Chondrocyte (in vitro differentiated cells): ENCODE measurements around the gene AGPAT2. TPM values are rescaled to one million over a fixed set of nuclear protein-coding genes. Genes with fewer than 3 reads are reported as not detected.

ENCODE experiments used
- DNase-seq: peaks from one replicate; pipeline ENCODE4 v3.0.0; 2021; ENCODE audit warnings: mixed read lengths, low spot score
- H3K27ac Mint-ChIP-seq: one replicate; pipeline ENCODE4 v1.8.0; 2021; ENCODE audit warnings: mild to moderate bottlenecking, moderate library complexity, mixed read lengths; ENCODE audit not compliant: unreplicated experiment
- H3K27me3 Mint-ChIP-seq: 2 replicates; pipeline ENCODE4 v1.8.0; 2021; ENCODE audit warnings: low read depth, mixed read lengths
- H3K36me3 Mint-ChIP-seq: 2 replicates; pipeline ENCODE4 v1.8.0; 2021; ENCODE audit warnings: low read depth, mixed read lengths
- H3K4me1 Mint-ChIP-seq: 2 replicates; pipeline ENCODE4 v1.8.0; 2021; ENCODE audit warnings: low read depth, mild to moderate bottlenecking, mixed read lengths
- H3K4me3 Mint-ChIP-seq: one replicate; pipeline ENCODE4 v1.8.0; 2021; ENCODE audit warnings: mild to moderate bottlenecking, moderate library complexity, mixed read lengths; ENCODE audit not compliant: unreplicated experiment
- H3K9me3 Mint-ChIP-seq: 2 replicates; pipeline ENCODE4 v1.8.0; 2021; ENCODE audit warnings: low read depth, mixed read lengths
- CTCF ChIP-seq: fragments of 200-600 bp; sonication (generic); IDR thresholded peaks from 2 replicates; pipeline ENCODE4 v1.5.0; 2021; ENCODE audit warnings: antibody characterized with exemption, mild to moderate bottlenecking, moderate library complexity
- total RNA-seq: library from RNA; stranded (reverse); gene quantifications from 3 replicates; pipeline ENCODE4 v1.2.1, GENCODE V29; 2021

Gene AGPAT2
- total RNA-seq, 1 donor from 2014 or later, result 39.8 TPM

- Mint-ChIP-seq H3K36me3 (no peaks in the 10 kb centered on the region), H3K27me3 (peaks cover 10% of the 10 kb centered on the region)
Observed at GRCh38 chr9:136697821-136698526, 10.7 kb upstream of the AGPAT2 start.

DNA sequence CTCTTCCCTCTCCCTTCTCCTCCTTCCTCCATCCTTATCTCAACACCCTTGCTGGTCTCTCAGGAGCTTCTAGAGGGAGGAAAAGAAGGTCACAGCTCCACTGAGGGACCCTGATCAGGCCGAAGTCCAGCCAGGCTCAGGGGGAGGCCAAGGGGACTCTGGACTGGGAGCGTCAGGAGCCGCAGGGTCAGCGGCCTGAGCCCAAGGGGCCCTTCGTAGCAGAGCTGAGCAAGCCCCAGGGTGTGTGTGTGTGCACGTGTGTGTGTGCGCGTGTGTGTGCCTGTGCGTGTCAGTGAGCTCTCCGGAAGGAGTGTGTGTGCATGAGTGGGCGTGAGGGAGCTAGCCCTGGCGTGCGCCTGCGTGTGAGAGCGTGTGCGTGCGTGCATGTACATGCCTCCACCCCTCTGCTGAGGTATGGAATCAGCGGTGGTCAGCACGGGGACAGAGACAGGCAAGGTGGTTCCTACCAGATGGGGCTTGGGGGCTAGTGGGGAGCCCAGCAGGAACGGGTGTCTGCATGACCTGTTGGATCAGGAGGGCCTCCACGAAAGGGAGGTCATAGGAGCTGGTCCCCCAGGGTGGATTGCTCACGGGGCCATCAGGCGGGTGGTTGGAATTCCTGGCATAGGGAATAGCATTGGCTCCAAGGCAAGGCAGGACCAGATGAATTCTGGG, 10.0 kb upstream of the AGPAT2 start:
- Mint-ChIP-seq H3K27ac (no peak overlapping the region), H3K4me3 (no peak overlapping the region), H3K36me3 (no peaks in the 10 kb centered on the region), H3K27me3 (peaks cover 10% of the 10 kb centered on the region), H3K9me3 (no peaks in the 10 kb centered on the region), H3K4me1 (no peaks in the 10 kb centered on the region)
- TF ChIP-seq CTCF, result no peak
- DNase-seq, result no peak

More at GRCh38 chr9:136697821-136698526, 10.7 kb upstream of the AGPAT2 start:
- Mint-ChIP-seq H3K4me3 (no peak overlapping the region), H3K27ac (no peak overlapping the region), H3K9me3 (no peaks in the 10 kb centered on the region), H3K4me1 (no peaks in the 10 kb centered on the region)
- no peak for DNase-seq
- TF ChIP-seq CTCF, result no peak

DNA sequence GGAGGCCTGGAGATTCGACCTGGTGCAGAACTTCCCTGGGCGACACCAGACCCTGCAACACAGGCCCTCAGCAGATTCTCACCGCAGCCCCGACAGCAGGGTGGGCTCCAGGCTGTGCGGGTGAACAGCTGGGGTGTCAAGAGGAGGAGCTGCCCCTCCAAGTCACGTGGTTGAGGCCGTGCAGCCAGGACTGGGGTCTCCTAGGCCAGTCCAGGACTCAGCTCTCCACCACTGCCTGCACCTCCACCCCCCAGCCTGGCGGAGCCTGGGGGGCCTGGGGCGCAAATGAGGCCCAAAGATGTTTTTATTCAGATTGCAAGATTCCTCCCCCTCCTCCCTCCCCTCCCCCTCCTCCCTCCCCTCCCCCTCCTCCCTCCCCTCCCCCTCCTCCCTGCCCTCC, 9.2 kb upstream of the AGPAT2 start:
- no peak overlapping the region for H3K27ac Mint-ChIP-seq
- H3K36me3 Mint-ChIP-seq, result no peaks in the 10 kb centered on the region
- peaks cover 8% of the 10 kb centered on the region for H3K27me3 Mint-ChIP-seq
- H3K4me3 Mint-ChIP-seq, result no peak overlapping the region
- no peaks in the 10 kb centered on the region for H3K4me1 Mint-ChIP-seq
- TF ChIP-seq CTCF, result no peak
- no peaks in the 10 kb centered on the region for H3K9me3 Mint-ChIP-seq
- no peak for DNase-seq

DNA sequence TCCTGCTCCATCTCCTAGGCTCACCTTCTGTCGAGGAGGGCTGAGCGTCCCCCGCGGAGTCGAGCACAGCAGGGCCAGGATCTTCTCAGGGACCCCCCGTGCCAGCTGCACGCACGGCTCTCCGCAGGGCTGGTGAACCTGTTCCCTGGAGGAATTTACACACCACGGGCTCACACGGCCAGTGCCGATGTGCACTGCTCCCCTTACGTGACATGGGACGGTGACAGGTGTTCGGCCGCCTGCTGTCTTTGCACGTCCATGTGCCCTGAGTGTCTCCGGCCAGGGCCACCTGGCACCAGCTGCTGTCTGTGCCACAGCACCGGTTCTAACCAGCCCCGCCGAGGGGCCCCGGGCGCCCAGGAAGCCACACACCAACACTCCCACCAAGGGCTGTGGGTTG, 8.7 kb upstream of the AGPAT2 start:
- DNase-seq, result no peak
- H3K27ac Mint-ChIP-seq, result no peak overlapping the region
- H3K36me3 Mint-ChIP-seq, result no peaks in the 10 kb centered on the region
- no peak for TF ChIP-seq CTCF
- H3K4me3 Mint-ChIP-seq, result no peak overlapping the region
- no peaks in the 10 kb centered on the region for H3K9me3 Mint-ChIP-seq
- H3K4me1 Mint-ChIP-seq, result no peaks in the 10 kb centered on the region
- peaks cover 6% of the 10 kb centered on the region for H3K27me3 Mint-ChIP-seq

DNA sequence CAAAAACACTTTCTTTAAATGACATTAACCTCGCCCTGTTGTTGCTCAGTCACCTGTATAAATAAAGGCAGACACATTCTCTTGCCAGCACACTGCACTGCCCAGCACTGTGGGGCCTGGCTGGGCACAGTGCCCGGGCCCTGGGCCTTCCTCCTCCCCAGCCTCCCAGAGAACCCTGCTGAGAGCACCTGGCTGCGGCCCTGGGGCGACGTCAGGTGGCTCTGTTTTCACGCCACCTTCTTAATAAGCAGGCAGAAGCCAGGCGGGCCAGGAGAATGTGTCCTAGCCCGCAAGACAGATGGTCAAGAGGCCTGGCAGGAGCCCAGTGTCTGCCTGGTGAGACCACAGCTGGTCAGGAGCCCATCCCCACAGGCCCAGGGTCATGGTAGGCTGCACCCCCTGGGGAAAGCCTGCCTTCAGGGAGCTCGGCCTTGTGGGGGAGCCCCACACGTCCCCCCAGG, 8.2 kb upstream of the AGPAT2 start:
- no peaks in the 10 kb centered on the region for H3K36me3 Mint-ChIP-seq
- H3K4me1 Mint-ChIP-seq, result no peaks in the 10 kb centered on the region
- no peak overlapping the region for H3K27ac Mint-ChIP-seq
- H3K9me3 Mint-ChIP-seq, result no peaks in the 10 kb centered on the region
- DNase-seq, result no peak
- TF ChIP-seq CTCF, result no peak
- H3K27me3 Mint-ChIP-seq, result peaks cover 6% of the 10 kb centered on the region
- no peak overlapping the region for H3K4me3 Mint-ChIP-seq
